NCI-H1694 treated with DMSO at 0.1 percent for 48 hours (cell line): ENCODE measurements around the gene SMTNL2.
"Not testable (repeated sequence)": the region's sequence is repeated elsewhere in the genome, so short reads cannot be mapped to it uniquely, and the experiment has no call there.

Source experiments
- DNase-seq: peaks from one replicate; lab custom pipeline; 2025; lab: John Stamatoyannopoulos, UW

The SMTNL2 gene

DNA sequence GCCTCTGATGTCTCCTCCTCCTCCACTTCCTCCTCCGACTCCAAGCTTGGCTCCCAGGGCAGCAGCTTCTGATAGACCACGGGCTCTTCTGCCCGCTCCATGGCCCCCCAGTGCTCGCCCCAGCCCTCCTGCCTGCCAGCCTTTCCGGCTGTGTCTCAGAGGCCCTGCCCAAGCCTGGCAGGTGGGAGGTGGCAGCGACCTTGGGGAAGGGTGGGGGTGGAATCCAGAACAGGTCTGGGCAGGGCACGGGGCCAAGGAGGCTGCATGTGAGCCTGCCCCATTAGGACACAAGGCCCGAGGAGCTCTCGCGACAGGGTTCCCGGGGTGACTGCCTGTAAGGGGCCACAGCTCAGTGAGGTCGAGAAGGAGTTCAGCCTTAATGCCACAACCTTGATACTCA, 23.9 kb upstream of the SMTNL2 start, which contains the start of gene GGT6:
Gene GGT6 (minus strand): TSS at position 157 of the 400 bp plus-strand sequence. CDS start 56 bp downstream, at position 101.
- no peak for DNase-seq

DNA sequence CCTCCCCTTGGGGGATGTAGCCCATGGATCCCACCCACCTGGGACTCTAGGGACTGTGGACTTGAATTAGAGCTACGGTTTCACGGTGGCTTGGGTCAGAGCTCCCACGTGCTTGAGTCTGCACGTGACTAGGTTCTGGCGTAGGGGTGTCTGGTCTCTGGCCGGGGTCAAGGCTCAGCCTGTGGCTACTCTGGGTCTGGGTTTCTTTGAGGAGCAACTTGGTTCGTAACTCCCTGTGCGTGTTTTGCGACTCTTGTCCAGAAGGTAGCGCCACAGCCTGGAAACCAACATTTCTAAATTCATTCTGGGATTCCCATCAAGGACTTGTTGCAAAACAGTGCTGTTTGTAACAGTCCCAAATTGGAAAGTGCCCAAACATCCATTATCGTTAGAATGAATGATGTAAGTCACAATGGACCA, 23.5 kb upstream of the SMTNL2 start:
- peak; percentile 51 for DNase-seq

DNA sequence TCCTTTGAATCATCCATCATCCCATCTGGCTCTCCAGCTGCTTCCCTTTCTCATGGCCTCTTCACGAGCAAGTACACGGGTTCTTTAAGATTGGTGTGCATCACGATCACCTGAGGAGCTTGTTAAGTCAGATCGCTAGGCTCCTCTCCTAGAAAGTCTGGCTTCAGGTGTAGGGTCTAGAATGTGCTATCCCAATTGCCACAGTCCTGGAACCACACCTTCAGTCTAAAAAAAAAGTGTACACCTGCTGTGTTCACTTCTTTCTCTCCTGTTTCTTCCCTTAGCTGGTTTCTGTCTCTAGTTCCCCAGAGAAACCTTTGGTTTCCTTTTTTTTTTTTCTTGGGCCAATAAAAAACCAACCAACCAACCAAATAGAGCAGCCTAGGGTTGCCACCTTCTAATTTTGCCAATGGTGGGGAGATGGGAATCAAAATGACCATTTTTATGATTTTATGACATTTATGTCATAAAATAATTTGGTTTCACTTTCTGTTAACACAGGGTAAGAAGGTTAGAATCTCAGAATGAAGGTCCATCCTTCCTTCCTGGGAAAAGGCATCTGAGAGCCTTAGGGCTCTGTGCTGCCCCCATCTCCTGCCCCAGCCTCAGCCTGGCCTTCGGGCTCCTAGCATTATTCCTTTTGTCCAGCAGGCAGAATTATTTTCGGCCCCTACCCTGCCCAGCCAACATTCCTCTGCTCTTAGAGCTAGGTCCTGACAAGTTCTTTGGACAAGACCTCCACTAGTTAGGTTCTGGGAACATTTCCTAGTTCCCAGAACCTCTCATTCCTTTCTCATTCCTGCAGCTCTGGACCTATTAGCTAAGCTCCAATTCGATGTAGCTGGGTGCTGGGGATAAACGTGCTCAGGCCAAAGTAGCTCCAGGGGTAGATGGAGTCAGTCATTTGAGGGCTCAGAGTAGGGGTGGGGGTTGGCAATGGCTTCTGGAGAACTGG, 22.0 kb upstream of the SMTNL2 start:
- no peak for DNase-seq

DNA sequence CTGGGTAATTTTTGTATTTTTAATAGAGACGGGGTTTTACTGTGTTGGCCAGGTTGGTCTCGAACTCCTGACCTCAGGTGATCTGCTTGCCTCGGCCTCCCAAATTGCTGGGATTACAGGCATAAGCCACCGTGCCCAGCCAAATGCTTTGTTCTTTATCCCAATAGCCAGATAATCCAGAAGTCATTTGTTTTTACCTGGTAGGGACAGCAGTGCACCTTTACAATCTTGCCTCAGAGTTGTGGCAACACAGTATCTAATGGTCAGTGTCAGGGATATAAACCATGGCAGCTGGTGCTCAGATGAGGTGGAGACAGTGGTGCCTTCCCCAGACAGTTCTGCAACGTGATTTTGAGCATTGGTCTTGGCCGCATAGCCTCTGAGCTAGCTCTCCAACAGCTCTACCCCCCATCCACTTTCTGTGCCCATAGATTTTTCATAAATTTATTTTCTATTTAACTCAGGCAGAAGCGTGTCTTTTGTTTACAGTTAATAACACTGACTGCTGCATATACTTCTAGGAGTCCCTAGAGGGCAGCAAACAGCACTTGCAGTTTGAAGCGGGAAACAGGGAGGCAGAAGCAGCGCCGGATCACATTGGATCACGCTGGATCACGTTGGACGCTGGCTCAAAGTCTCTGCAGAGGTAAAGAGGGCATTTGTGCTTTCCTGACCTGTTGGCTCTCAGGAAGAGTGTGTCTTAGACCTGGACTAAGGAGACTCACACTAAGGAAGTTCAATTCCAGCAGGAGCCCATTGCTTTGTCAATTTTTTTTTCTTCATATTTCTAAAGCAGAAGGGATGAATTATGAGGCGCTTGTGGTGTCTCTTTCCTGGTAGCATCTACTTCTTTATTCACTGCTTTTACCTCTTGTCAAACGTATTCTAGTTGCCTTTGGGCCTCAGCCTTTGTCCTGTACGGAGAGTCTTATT, 18.9 kb upstream of the SMTNL2 start:
- DNase-seq, result peak; percentile 95

DNA sequence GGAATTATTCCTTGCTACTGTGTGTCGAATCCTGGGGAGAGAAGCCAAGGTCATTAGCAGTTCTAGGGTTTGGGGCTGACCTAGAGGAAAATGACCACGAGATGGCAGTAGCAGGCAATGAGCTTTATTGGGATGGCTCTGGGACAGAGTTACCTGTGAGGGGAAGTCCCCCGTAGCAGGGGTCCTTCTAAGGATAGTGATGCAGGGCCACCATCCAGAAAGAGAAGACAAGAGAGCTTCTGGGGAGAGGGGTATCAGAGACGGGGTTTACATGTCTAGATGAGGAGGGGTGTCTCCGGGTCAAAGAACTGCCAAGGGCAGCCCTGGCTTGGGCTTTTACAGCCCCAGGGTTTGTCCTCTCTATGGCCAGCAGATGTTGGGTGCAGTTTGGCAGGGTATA, 17.5 kb upstream of the SMTNL2 start:
- peak; percentile 87 for DNase-seq

DNA sequence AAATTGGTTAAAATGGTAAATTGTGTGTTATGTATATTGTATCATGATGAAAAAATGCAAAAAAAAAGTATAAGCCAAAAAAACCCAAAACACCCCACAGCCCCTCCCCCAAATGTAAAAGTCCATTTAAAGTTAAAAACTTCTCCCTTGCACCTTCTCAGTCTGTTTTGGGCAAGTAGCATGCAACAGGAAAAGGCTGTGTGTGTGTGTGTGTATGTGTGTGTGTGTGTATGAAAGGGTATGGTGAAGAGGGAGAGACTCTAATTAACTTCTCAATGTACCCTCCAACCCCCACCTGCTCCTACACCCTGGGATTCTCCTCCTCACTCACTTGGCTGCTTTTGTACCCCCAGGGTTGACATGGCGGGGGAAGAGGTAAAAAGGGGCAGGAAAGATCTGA, 14.7 kb upstream of the SMTNL2 start:
- no peak for DNase-seq

DNA sequence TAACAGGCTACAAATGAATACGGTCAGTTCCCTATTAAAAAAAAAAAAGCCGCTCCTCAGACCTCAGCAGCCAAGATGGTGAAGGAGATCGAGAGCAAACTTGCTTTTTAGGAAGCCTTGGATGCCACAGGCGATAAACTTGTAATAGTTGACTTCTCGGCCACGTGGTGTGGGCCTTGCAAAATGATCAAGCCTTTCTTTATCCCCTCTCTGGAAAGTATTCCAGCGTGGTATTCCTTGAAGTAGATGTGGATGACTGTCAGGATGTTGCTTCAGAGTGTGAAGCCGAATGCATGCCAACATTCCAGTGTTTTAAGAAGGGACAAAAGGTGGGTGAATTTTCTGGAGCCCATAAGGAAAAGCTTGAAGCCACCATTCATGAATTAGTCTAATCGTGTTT, 12.2 kb upstream of the SMTNL2 start:
- no peak for DNase-seq

DNA sequence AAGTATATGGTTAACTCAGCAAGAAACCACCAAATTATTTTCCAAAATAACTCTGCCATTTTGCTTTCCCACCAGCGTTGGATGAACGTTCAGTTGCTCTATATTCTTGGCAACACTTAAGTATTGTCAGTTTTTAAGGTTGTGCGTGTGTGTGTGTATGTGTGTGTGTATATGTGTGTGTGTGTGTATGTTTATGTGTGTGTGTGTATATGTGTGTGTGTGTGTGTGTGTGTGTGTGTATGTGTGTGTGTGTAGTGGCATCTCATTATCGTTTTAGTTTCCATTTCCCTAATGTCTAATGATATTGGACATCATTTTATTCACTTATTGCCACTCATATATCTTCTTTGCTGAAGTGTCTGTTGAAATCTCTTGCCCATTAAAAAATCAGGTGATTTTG, 11.2 kb upstream of the SMTNL2 start:
- no peak for DNase-seq

DNA sequence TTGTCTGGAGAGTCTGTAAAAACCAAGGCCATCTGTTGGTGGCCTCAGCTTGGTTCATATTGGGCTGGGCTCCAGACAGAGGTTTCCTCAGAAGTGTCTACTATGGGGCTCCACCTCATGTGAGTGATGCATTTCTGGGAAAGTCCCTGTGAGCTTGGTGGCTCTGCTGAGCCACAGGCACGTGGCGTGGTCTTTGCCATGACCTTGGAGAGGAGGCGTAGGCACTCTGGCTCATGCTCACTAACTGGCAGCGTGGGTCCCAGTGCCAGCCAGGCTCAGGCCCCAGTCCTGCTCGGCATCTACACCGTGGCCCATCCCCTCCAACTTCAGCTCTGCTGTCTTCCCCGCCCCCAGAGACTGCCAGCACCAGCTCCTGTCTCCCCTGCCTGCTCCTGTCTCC, 10.7 kb upstream of the SMTNL2 start:
- no peak for DNase-seq

DNA sequence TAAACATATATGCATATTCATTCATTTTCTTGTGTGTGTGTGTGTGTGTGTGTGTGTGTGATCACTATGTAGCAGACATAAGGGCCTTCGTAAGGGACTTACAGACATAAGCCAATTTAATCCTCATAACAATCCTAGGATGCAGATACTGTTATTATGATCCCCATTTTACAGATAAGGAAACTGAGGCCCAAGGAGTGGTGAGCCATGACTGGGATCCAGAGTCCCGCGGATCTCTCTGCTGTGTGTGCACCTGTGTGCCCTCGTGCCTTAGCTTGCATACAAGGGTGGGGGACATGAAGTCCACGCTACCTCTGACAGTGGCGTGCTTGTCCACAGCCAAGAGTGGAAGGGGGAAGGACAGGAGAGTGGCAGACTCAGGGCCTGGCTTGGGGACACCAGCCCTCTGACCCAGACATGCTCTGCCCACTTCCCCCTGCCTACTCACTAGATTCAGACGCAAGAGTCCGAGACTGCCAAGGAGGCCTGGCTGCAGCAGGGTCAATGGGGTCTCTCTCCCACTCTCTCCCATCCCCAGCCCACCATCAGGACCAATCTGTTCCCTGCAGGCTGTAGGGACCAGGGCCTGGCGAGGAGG, 9.8 kb upstream of the SMTNL2 start:
- no peak for DNase-seq

DNA sequence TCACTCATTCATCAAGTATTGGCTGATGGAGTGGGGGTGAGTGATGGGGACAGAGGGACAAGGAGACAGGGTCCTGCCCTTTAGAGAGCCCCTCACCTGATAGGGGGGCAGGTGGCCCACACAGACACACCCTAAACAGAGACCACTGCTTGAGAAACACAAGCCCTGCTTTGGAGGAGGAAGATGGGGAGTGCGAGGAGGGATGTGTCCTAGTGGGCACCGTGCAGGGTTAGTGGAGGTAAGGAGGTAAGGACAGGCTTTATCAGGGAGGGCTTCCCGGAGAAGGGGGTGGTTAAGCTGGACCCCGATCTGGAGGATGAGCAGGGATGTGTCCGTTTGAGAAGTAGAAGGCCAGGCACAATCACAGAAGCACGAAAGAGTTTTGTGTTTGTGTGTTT, 8.2 kb upstream of the SMTNL2 start:
- DNase-seq, result no peak

DNA sequence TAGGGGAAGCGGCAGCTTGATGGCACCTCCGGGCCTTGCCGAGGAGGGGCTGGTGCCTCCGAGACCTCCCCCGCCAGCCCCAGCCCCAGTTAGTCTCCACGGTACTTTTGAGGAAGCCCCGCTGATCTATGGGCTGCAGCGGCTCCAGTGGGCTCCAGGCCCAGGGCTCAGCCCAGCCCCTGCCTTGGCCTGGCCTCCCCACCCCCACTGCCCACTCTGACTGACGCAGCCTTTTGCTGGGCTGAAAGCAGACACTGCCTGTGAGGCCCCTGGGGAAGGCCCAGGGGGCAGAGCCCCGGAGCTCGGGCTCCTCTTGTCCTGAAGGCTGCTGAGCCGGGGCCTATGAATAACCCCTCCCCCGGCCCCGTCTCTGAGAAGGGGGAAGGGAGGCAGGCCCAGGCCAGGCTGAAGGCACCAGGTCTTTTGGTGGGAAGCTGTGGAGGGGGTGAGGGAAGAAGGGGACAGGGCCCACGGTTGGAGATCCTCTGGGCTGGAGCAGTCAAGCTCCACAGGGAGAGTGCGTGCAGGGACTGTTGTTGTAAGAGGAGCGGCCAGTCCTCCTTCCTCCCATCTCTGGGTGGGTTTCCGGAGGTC, 7.5 kb upstream of the SMTNL2 start:
- no peak for DNase-seq

DNA sequence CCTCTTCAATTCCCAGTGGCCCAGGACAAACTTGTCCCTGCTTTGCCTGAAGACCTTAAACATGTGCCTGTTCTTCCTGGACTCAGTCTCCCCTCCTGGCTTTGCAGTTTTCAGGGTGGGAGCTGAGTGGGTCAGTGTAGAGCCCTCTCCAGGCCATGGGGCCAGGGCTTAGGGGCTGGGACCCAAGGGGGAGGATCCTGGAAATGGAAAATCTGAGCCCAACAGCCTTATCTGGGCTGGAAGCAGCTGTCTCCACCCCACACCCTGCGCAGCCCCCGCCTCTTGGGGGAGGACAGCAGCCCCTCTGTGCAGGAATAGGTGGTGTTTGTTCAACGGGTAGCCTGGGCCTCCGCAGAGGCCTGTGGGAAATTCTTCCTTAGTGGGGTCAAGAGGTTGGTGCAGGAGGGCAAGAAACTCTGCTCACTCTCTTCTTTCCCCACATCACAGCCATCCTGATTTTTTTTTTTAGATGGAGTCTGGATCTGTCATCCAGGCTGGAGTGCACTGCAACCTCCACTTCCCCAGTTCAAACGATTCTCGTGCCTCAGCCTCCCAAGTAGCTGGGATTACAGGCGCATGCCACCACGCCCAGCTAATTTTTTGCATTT, 6.8 kb upstream of the SMTNL2 start:
- DNase-seq, result no peak

DNA sequence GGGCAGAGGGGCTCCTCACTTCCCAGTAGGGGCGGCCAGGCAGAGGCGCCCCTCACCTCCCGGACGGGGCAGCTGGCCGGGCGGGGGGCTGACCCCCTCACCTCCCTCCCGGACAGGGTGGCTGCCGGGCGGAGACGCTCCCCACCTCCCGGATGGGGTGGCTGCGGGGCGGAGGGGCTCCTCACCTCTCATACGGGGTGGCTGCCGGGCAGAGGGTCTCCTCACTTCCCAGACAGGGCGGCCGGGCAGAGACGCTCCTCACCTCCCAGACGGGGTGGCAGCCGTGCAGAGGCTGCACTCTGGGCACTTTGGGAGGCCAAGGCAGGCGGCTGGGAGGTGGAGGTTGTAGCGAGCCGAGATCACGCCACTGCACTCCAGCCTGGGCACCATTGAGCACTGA, 6.0 kb upstream of the SMTNL2 start:
- not testable (repeated sequence) for DNase-seq

DNA sequence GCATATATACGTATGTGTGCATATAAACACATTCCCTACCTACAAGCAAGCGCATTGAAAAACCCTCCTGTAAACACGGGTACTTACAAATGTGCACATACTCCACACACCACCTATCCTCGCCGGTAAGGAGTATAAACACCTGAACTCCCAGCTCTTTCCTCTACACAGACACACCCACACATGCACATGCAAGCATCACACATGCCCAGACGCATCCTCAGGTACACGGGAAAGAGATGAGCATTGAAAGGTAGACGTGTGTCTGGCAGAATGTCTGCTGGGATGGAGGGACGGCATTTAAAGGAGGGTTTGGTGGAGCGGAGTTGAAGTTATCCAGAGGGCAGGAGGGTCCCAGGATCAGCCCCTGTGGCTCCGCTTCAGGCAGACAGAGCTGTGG, 4.7 kb upstream of the SMTNL2 start:
- no peak for DNase-seq

DNA sequence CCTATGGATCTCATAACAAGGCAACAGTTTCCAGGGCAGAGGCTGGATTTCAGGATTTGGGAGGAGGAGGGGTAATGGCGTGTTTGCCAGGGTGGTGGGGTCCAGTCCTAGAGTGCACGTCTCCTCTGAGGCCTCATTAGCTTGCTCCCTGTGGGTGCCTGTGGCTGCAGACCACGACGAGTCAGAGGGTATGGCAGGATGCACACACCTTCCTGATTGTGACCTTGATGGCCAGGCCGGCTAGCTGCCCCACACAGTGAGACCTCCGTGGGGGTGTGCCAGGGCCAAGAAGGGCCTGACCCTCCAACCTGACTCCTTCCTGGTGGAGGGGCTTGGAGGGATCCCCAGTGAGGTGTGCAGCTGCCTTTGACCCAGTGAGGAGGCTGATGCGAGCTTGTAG, 4.0 kb upstream of the SMTNL2 start:
- DNase-seq, result no peak

DNA sequence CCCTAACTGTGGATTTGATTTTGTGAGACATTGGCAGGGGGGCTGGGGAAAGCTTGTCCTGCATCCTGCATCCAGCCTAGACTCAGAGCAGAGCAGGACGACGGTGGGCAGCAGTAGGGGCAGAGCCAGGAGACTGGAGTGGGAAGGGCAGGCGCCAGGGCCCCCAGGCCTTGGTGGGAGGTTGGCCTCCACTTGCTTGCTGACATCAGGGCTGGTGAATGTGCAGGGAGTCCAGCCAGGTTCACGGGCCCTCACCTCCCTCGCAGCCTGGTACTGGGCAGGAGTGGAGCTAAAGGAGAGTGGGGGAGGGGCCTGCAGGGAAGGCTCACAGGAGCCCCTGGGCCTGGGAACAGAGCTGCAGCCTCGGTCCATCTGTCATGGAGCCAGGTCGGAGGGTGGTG, 2.2 kb upstream of the SMTNL2 start:
- no peak for DNase-seq

DNA sequence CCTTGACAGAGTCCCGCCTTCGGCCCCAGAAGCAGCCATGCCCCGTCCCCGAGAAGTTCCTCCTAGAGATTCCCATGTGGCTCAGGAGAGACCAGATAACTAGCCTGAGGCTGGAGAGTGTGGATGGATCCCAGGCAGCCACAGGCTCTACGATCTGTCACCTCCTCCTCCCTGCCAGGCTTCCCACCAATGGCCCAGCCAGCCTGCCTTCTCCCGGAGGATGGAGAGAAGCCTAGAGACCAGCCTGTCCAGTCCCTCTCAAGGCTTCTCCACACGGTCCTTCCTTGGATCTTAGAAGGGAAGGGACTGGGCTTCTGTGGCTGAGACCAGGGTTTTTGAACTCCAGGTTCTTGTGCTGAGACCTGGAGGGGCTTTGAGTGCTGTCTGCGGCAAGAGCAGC, 1.6 kb upstream of the SMTNL2 start:
- DNase-seq, result no peak

DNA sequence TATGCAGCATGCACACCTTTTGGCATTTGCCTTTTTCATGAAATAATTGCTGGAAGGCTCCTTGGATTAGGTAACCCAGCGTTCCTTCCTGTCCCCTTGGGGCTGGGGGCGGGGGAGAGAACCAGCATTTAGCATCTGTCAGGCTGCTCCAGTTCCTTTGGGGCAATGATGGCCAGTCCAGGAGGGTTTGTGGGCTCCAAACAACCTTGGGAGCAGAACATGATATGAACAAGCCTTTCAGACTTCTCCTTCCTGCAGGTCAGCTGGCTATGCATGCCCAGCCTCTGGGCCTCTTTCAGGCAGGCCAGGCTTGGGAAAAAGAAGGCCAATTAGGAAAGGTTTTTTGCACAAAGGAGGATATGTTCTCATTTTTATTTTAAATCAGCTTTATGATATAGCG, 1.1 kb upstream of the SMTNL2 start:
- no peak for DNase-seq

DNA sequence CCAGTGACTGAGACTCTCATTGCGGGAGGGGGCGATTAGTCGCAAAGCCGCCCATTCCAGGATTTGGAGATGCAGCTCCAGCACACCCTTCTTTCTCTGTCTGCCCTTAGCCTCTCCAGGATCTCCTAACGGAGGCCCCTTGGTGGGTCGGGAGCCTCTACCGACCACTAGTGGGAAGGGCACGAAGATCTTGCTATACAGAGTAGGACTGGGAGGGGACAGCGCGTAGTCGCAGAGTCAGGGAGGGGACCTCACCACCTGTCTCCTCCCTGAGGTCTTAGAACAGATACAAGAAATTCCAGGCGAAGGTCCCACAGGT, 588 bp upstream of the SMTNL2 start:
- DNase-seq, result peak; percentile 83

DNA sequence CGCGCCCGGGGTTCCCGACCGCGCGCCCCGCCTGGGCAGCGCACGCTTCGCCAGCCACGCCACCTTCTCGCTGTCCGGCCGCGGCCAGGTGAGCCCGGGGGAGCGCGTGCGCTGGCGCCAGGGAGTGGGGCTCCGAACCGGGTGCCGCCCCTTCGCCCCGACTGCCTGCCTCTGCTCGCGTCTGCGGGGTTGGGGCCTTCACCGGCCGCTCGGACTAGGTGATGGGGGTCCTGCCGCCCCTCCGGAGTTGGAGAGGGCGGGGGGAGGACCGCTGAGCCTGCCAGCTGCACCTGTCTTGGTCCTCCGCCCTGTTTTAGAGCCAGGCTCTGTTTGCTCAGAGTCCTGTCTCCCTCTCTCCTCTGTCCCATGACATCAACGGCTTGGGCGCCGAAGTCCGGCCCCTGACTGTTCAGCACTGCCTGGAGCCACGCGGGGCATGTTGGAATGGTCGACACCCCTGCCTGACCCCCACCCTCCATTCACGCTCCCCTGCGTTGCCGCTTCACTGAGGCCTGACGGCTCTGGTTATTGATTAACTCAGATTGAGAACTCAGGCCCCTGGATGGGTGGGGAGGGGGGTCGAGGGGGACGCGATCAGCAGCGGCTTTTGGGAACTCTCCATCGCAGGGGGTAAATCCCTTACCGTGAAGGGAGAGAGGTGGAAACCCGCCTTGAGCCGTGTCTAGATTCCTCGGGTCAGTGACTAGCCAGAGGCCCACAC, 748 bp downstream of the SMTNL2 start:
- DNase-seq, result no peak
